GM10248 (cell line): Measurements from ENCODE around the gene BCAR3.

Experiments
- CTCF ChIA-PET: fragments of 300-600 bp; sonication (Branson Sonifier 250); formaldehyde crosslinking; extraction: SDS; loops from one replicate; lab custom pipeline; 2021; ENCODE audit warnings: antibody characterized with exemption; lab: Yijun Ruan, JAX
- POLR2A ChIA-PET: fragments of 350-650 bp; sonication (Branson Sonifier 250); formaldehyde crosslinking; extraction: SDS; loops from one replicate; lab custom pipeline; 2020; ENCODE audit warnings: antibody characterized with exemption; lab: Yijun Ruan, JAX
- DNase-seq: peaks from one replicate; pipeline ENCODE4 v3.0.0; 2012; ENCODE audit errors: extremely low spot score
- TF ChIP-seq, protein P1 (sequence below): IDR thresholded peaks from 2 replicates; pipeline ENCODE4 v1.5.1; 2012; ENCODE audit warnings: mild to moderate bottlenecking, low read depth; ENCODE audit errors: extremely low read depth, missing control alignments, control extremely low read depth

Gene BCAR3

DNA sequence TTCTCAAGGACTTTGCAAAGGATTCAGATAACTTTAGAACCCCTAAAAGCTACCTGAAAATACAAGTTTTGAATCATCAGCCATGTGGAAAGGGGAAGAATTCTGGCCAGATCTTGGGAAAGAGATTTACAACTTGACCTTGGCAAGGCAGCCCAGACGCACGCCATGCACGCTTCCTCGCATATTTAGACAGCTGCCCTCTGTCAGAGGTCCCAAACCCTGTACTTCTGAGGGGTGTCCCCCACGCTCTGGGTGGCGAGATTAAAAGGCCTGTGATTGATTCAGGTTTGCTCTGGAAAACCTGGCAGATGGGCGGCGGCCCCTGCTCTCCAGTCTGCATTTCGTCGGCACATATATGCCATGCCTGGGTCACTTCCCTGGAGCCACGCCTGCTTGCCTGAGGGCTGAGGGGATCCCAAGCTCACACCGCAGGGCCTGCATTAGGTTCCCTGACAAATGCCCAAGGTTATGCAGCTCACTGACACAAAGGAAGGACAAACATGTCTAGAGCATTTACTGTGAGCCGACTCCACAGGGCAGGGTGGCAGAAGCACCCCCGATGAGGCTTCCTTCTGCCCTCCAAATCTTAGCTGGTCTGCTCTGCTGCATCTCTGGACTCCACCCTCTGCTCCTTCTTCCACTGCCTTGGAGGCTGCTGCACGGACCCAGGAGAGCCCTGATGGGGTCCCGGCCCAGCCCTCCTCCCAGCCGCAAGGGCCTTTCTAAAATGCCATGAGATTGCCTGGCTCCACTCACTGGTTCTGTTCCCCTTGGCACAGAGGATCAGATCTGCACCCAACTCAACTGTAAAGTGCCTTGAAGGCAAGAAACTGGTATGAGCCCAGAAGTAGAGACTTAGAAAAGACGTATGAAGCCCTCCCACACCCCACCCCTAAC is 103.9 kb downstream of the BCAR3 start:
- TF ChIP-seq, protein P1, sequence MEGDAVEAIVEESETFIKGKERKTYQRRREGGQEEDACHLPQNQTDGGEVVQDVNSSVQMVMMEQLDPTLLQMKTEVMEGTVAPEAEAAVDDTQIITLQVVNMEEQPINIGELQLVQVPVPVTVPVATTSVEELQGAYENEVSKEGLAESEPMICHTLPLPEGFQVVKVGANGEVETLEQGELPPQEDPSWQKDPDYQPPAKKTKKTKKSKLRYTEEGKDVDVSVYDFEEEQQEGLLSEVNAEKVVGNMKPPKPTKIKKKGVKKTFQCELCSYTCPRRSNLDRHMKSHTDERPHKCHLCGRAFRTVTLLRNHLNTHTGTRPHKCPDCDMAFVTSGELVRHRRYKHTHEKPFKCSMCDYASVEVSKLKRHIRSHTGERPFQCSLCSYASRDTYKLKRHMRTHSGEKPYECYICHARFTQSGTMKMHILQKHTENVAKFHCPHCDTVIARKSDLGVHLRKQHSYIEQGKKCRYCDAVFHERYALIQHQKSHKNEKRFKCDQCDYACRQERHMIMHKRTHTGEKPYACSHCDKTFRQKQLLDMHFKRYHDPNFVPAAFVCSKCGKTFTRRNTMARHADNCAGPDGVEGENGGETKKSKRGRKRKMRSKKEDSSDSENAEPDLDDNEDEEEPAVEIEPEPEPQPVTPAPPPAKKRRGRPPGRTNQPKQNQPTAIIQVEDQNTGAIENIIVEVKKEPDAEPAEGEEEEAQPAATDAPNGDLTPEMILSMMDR = no peak
- CTCF ChIA-PET = interaction anchor here (0.7 to 1.2 kb wide), 2 partner anchors 11 to 52 kb away, joined by 3 read pairs; no protein-coding TSS in a partner anchor

DNA sequence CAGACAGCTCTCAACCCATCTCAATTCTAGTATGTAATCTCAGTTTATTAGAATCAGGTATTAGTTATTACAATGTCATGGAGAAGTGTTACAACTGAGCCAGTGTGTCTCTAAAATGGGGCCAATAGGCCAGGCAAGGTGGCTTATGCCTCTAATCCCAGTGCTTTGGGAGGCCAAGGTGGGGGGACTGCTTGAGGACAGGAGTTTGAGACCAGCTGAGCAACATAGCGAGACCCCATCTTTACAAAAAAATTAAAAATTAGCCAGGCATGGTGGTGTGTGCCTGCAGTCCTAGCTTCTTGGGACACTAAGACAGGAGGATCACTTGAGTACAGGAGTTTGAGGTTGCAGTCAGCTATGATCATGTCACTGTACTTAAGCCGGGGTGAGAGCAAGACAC is 104.9 kb downstream of the BCAR3 start:
- ChIA-PET CTCF (no interaction called here), POLR2A (no interaction called here)
- TF ChIP-seq, protein P1 = no peak
- DNase-seq = no peak

More for the DNA sequence above, 103.9 kb downstream of the BCAR3 start:
- DNase-seq = no peak
- POLR2A ChIA-PET = no interaction called here

DNA sequence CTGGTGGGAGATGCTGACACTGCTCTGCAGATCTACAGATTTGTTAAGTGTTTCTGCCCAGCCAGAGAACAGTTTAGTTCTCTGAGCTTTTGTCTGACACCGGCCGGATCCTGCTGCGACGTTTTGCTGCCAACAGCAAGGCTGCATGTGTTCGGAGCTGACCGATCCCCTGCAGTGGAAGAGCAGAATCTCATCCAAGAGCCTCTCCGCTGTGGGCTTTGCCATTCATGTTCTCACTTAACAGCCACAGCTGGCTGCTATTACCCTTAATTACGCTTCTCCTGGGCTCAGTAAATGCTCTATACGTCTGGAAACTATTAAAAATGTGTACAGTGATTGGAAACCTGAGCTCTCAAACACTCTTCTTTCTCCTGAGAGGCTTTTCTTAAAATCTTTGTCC is 105.3 kb downstream of the BCAR3 start:
- ChIA-PET CTCF (interaction anchor here (1.2 kb wide), 1 partner anchor 16 kb away, joined by 4 read pairs; no protein-coding TSS in a partner anchor), POLR2A (no interaction called here)
- no peak for DNase-seq

DNA sequence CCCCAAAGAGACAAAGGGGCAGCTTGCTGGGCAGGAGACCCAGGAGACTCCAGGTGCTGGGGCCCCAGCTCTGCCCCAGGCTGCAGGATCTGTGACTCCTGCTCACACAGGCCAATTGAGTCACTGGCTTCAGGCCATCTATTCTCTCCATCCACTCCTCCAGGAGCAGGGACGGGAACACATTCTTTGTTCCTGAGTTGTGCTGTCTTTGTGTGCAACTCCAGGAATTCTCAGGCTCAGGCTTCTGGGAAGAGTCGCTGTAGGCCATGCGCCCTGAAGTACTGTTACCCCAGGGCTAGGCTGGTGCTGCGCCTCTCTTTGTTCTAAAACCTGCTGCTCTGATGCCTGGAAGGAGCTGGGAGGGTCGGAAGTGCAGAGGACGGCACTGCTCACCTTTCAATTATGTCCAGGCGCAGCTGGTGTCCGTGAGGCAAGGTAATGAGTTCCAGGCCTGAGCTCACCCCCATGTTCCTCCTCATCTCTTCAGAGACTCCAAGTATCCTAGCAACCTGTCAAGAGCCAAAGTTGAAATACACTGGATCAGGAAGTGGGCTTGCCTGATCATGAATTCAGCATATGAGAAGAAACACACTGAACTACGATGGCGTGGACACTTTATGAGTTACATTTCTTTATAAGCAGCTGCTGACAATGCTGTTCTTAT is 105.9 kb downstream of the BCAR3 start:
- POLR2A ChIA-PET = no interaction called here
- CTCF ChIA-PET = interaction anchor here (1.2 kb wide), 2 partner anchors 17 to 54 kb away, joined by 3 to 4 read pairs; no protein-coding TSS in a partner anchor
- no peak for DNase-seq
- TF ChIP-seq, protein P1 = no peak

More for the DNA sequence above, 105.3 kb downstream of the BCAR3 start:
- TF ChIP-seq, protein P1 = no peak

DNA sequence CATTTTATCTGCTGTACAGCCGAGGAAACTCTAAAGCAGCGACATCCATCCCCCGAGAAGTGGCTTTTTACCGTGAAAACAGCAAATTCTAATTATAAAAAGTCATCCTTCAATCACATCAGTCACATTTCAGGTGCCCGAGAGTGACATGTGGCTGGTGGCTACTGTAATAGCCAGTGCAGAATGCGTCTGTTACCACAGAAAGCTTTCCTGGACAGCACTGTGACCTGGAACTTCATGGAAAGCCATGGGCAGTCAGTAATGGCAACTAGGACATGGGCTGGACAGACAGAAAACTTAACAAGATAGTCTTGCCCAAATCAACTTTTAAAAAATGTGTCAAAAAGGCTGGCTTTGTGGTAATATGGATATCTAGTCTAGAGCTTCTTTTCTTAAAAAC is 106.6 kb downstream of the BCAR3 start:
- POLR2A ChIA-PET = no interaction called here
- TF ChIP-seq, protein P1 = no peak
- CTCF ChIA-PET = interaction anchor here (0.6 to 2.0 kb wide), 4 partner anchors 8 to 239 kb away, joined by 3 to 4 read pairs (median 4); no protein-coding TSS in a partner anchor
- no peak for DNase-seq

DNA sequence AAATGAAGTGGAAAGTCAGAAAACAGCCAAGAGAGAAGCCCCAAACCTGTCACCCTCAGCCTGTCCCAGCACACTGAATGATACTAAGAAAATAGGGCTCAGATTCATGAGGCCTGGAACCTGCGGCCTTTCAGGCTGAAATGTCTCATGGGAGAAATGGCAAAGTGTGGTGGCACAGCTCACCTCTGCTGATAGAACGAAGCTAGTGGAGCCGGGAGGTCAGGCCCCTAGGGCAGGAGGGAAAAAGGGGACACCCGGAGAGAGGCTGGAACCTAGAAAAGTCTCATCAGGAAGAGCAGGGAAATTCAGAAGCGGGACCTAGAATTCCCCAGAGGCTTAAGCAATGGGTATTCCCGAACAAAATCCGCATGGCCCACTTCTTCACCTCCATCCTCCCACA is 107.1 kb downstream of the BCAR3 start:
- TF ChIP-seq, protein P1 = no peak
- POLR2A ChIA-PET = no interaction called here
- CTCF ChIA-PET = interaction anchor here (0.6 to 2.0 kb wide), 3 partner anchors 9 to 239 kb away, joined by 3 to 4 read pairs (median 3); no protein-coding TSS in a partner anchor
- DNase-seq = no peak
